PC-3 (cell line): Measurements from ENCODE around the gene NKIRAS2. TPM values are rescaled to one million over a fixed set of nuclear protein-coding genes. Genes with fewer than 3 reads are reported as not detected.
A peak's percentile ranks its signal among the peaks of the same experiment; 100 is the strongest.

Experiments used
- ATAC-seq: fragments of 200-7000 bp; cut with Tn5 transposase; 2 replicates; pipeline ENCODE4 v1.9.1; 2020; ENCODE audit warnings: mild to moderate bottlenecking, moderate library complexity
- BruUV-seq: library from RNA; stranded (reverse); fragments of 400-500 nt; replicated peaks from 2 replicates; lab custom pipeline; 2021; lab: Mats Ljungman, UMichigan
- CTCF ChIA-PET: fragments of 300-600 bp; sonication (Branson Sonifier 250); formaldehyde crosslinking; loops from one replicate; lab custom pipeline; 2022; ENCODE audit warnings: antibody characterized with exemption; lab: Charles Lee
- POLR2A ChIA-PET: fragments of 300-600 bp; sonication (Branson Sonifier 250); formaldehyde crosslinking; loops from one replicate; lab custom pipeline; 2022; ENCODE audit warnings: antibody characterized with exemption; ENCODE audit not compliant: unreplicated experiment; lab: Charles Lee
- DNase-seq: peaks from one replicate; pipeline ENCODE4 v3.0.0-alpha.2; 2015
- H2AFZ ChIP-seq: fragments of 300-600 bp; sonication (generic); 2 replicates; pipeline ENCODE4 v1.6.0; 2016; ENCODE audit warnings: antibody characterized with exemption, low read length
- H3F3A ChIP-seq: fragments of 300-600 bp; sonication (generic); one replicate; pipeline ENCODE4 v1.6.0; 2017; ENCODE audit warnings: antibody characterized with exemption, low read length, control low read depth, mild to moderate bottlenecking; ENCODE audit not compliant: unreplicated experiment
- H3K27ac ChIP-seq: fragments of 300-600 bp; sonication (generic); 2 replicates; pipeline ENCODE4 v1.5.1; 2016; ENCODE audit warnings: mild to moderate bottlenecking, low read length
- H3K27me3 ChIP-seq: fragments of 300-600 bp; sonication (generic); 2 replicates; pipeline ENCODE4 v1.6.1; 2016; ENCODE audit warnings: low read length, mixed read lengths
- H3K36me3 ChIP-seq: fragments of 300-600 bp; sonication (generic); 2 replicates; pipeline ENCODE4 v1.6.1; 2016; ENCODE audit warnings: low read depth, mixed run types, low read length, mixed read lengths
- H3K4me1 ChIP-seq: fragments of 300-600 bp; sonication (generic); 2 replicates; pipeline ENCODE4 v1.5.1; 2016; ENCODE audit warnings: low read length; ENCODE audit not compliant: insufficient read depth
- H3K4me2 ChIP-seq: fragments of 300-600 bp; sonication (generic); 2 replicates; pipeline ENCODE4 v1.6.0; 2016; ENCODE audit warnings: low read length
- H3K4me3 ChIP-seq: fragments of 300-600 bp; sonication (generic); 2 replicates; pipeline ENCODE4 v1.5.1; 2016; ENCODE audit warnings: mild to moderate bottlenecking, low read length, mixed read lengths
- H3K79me2 ChIP-seq: fragments of 300-600 bp; sonication (generic); 2 replicates; pipeline ENCODE4 v1.6.1; 2017; ENCODE audit warnings: low read length, mixed read lengths
- H3K9ac ChIP-seq: fragments of 300-600 bp; sonication (generic); 2 replicates; pipeline ENCODE4 v1.6.0; 2016; ENCODE audit warnings: mild to moderate bottlenecking, low read length
- H3K9me2 ChIP-seq: fragments of 300-600 bp; sonication (generic); replicated peaks from 2 replicates; pipeline ENCODE4 v1.6.1; 2016; ENCODE audit warnings: mixed run types, low read length, mixed read lengths
- H3K9me3 ChIP-seq: fragments of 300-600 bp; sonication (generic); 2 replicates; pipeline ENCODE4 v1.6.1; 2016; ENCODE audit warnings: low read length, mixed read lengths
- H4K20me1 ChIP-seq: fragments of 300-600 bp; sonication (generic); 2 replicates; pipeline ENCODE4 v1.6.1; 2016; ENCODE audit warnings: low read length, mixed read lengths
- CTCF ChIP-seq: fragments of 300-600 bp; sonication (generic); conservative IDR thresholded peaks from 2 replicates; pipeline ENCODE4 v1.5.1; 2017; ENCODE audit warnings: antibody characterized with exemption, low read depth, mild to moderate bottlenecking, low read length
- EZH2 ChIP-seq: fragments of 300-600 bp; sonication (generic); IDR thresholded peaks from one replicate; pipeline ENCODE4 v1.6.1; 2017; ENCODE audit warnings: antibody characterized with exemption, mild to moderate bottlenecking, low read length; ENCODE audit not compliant: unreplicated experiment
- EZH2phosphoT487 ChIP-seq: fragments of 300-600 bp; sonication (generic); IDR thresholded peaks from 2 replicates; pipeline ENCODE4 v1.6.1; 2018; ENCODE audit warnings: mild to moderate bottlenecking, antibody characterized with exemption, low read length, borderline replicate concordance
- intact Hi-C: fragments of 100-400 bp; cut with micrococcal nuclease; formaldehyde crosslinking; loops from 2 replicates; pipeline ENCODE4 v1.9.0; 2023
- total RNA-seq: library from RNA; depleted of rRNA; stranded (reverse); fragments of >200 nt; gene quantifications from 2 replicates; pipeline ENCODE4 v1.2.3, GENCODE V29; 2014

Gene NKIRAS2
- total RNA-seq, 1 experiment from 2014 or later: 39.4 TPM

- intact Hi-C loops: no loop called here
- TF ChIP-seq CTCF (no peak), EZH2 (no peak), EZH2phosphoT487 (no peak)
These were observed 35.6 kb downstream of the NKIRAS2 start for GRCh38 chr17:42055496-42055895.

DNA sequence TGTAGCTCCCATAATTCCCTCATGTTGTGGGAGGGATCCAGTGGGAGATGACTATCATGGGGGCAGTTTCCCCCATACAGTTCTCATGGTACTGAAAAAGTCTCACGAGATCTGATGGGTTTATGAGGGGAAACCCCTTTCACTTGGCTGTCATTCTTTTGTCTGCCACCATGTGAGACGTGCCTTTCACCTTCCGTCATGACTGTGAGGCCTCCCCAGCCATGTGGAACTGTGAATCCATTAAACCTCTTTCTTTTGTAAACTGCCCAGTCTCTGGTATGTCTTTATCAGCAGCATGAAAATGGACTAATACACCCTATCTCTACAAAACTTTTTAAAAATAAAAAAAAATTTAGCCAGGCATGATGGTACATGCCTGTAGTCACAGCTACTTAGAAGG lies 36.7 kb downstream of the NKIRAS2 start:
- H3K4me1 ChIP-seq: no peaks in the 10 kb centered on the region
- H3K27me3 ChIP-seq: no peaks in the 10 kb centered on the region
- no TSS peak for BruUV-seq
- no peak overlapping the region for H2AFZ ChIP-seq
- H3K27ac ChIP-seq: no peak overlapping the region
- no peak for TF ChIP-seq EZH2phosphoT487
- TF ChIP-seq CTCF: no peak
- TF ChIP-seq EZH2: no peak
- H3K79me2 ChIP-seq: no peaks in the 10 kb centered on the region
- H3K36me3 ChIP-seq: no peaks in the 10 kb centered on the region
- no peak overlapping the region for H3K9ac ChIP-seq
- no peaks in the 10 kb centered on the region for H4K20me1 ChIP-seq
- no peak overlapping the region for H3K4me2 ChIP-seq
- no peak for DNase-seq
- no peaks in the 10 kb centered on the region for H3K9me2 ChIP-seq
- H3K9me3 ChIP-seq: no peaks in the 10 kb centered on the region
- intact Hi-C loops: no loop called here
- no peak overlapping the region for H3K4me3 ChIP-seq
- no peak for ATAC-seq
- ChIA-PET CTCF (no interaction called here), POLR2A (no interaction called here)
- no peaks in the 10 kb centered on the region for H3F3A ChIP-seq

More at GRCh38 chr17:42055496-42055895, 35.6 kb downstream of the NKIRAS2 start:
- no TSS peak for BruUV-seq
- ATAC-seq (no peak), DNase-seq (peak; percentile 7)
- ChIA-PET POLR2A (no interaction called here), CTCF (no interaction called here)
- Histone ChIP-seq H3K4me3 (no peak overlapping the region), H3K27ac (no peak overlapping the region), H3K36me3 (no peaks in the 10 kb centered on the region), H3F3A (no peaks in the 10 kb centered on the region), H3K4me1 (no peaks in the 10 kb centered on the region), H3K27me3 (no peaks in the 10 kb centered on the region), H4K20me1 (no peaks in the 10 kb centered on the region), H3K9me2 (no peaks in the 10 kb centered on the region), H3K79me2 (no peaks in the 10 kb centered on the region), H3K4me2 (no peak overlapping the region), H2AFZ (no peak overlapping the region), H3K9me3 (no peaks in the 10 kb centered on the region), H3K9ac (no peak overlapping the region)

DNA sequence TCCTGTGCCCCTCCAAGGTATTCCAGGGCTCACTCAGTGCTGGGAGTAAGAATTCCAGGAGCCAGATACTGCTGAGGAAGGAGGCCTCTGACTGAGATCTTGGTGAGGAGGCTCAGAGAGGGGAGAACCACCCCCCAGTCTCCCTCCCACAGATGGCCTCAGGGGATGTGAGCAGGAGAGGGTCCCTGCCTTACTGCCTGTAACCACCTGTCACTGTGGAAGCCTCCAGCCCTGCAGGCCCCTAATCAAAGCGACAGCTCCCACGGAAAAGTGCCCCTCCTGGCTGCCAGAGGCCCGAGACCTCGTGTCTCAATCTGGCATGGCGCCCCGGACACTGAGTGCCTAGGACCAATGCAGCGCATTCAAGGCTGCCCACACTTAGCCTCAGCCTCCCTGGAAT lies 38.2 kb downstream of the NKIRAS2 start:
- no peaks in the 10 kb centered on the region for H4K20me1 ChIP-seq
- H3K9me3 ChIP-seq: no peaks in the 10 kb centered on the region
- no peak overlapping the region for H2AFZ ChIP-seq
- no peaks in the 10 kb centered on the region for H3K79me2 ChIP-seq
- POLR2A ChIA-PET: no interaction called here
- no TSS peak for BruUV-seq
- intact Hi-C loops: no loop called here
- H3K9me2 ChIP-seq: no peaks in the 10 kb centered on the region
- no peaks in the 10 kb centered on the region for H3K36me3 ChIP-seq
- H3K27me3 ChIP-seq: no peaks in the 10 kb centered on the region
- no peaks in the 10 kb centered on the region for H3F3A ChIP-seq
- CTCF ChIA-PET: no interaction called here
- no peaks in the 10 kb centered on the region for H3K4me1 ChIP-seq
- H3K9ac ChIP-seq: no peak overlapping the region
- DNase-seq (no peak), ATAC-seq (no peak)
- TF ChIP-seq CTCF: no peak
- no peak for TF ChIP-seq EZH2
- TF ChIP-seq EZH2phosphoT487: no peak
- no peak overlapping the region for H3K27ac ChIP-seq
- no peak overlapping the region for H3K4me2 ChIP-seq
- no peak overlapping the region for H3K4me3 ChIP-seq
